Osteoblast (primary cell): ENCODE measurements around the gene TASL. TPM values are rescaled to one million over a fixed set of nuclear protein-coding genes. Genes with fewer than 3 reads are reported as not detected.
"Not testable (repeated sequence)": the region's sequence is repeated elsewhere in the genome, so short reads cannot be mapped to it uniquely, and the experiment has no call there.

Source experiments
- DNase-seq: peaks from one replicate; pipeline ENCODE4 v3.0.0; 2011; ENCODE audit warnings: low spot score, mixed read lengths; ENCODE audit not compliant: insufficient read length; ENCODE audit errors: missing footprints
- H2AFZ ChIP-seq: 2 replicates; pipeline ENCODE4 v1.6.0; 2011; ENCODE audit warnings: mild to moderate bottlenecking, low read length
- H3K27ac ChIP-seq: 2 replicates; pipeline ENCODE4 v1.5.1; 2011; ENCODE audit warnings: mild to moderate bottlenecking, low read depth, low read length, moderate library complexity
- H3K27me3 ChIP-seq: 2 replicates; pipeline ENCODE4 v1.6.0; 2012; ENCODE audit warnings: mild to moderate bottlenecking, control low read depth, inconsistent platforms, low read length, moderate library complexity; ENCODE audit not compliant: insufficient read depth
- H3K36me3 ChIP-seq: 2 replicates; pipeline ENCODE4 v1.5.1; 2011; ENCODE audit warnings: mild to moderate bottlenecking, low read length, control low read depth, moderate library complexity; ENCODE audit not compliant: insufficient read depth
- H3K4me1 ChIP-seq: 2 replicates; pipeline ENCODE4 v1.5.1; 2011; ENCODE audit warnings: mild to moderate bottlenecking, low read length, control low read depth, moderate library complexity; ENCODE audit not compliant: insufficient read depth
- H3K4me2 ChIP-seq: 2 replicates; pipeline ENCODE4 v1.6.0; 2011; ENCODE audit warnings: mild to moderate bottlenecking, low read length; ENCODE audit not compliant: insufficient read depth
- H3K4me3 ChIP-seq: fragments of 200-600 bp; sonication (generic); 3 replicates; pipeline ENCODE4 v1.5.1; 2012; ENCODE audit warnings: mild to moderate bottlenecking, low read length, inconsistent platforms; ENCODE audit not compliant: insufficient read depth
- H3K79me2 ChIP-seq: 2 replicates; pipeline ENCODE4 v1.6.0; 2012; ENCODE audit warnings: mild to moderate bottlenecking, low read length, control low read depth, inconsistent platforms; ENCODE audit not compliant: insufficient read depth
- H3K9me3 ChIP-seq: 2 replicates; pipeline ENCODE4 v1.5.1; 2011; ENCODE audit warnings: low read depth, low read length, control low read depth
- H4K20me1 ChIP-seq: 2 replicates; pipeline ENCODE4 v1.6.0; 2012; ENCODE audit warnings: mild to moderate bottlenecking, low read length, control low read depth; ENCODE audit not compliant: insufficient read depth
- total RNA-seq: library from RNA; depleted of rRNA; stranded (reverse); fragments of >200 nt; gene quantifications from 2 replicates; pipeline ENCODE4 v1.2.3, GENCODE V29; 2012
- TF ChIP-seq, protein P1 (sequence below): IDR thresholded peaks from 2 replicates; pipeline ENCODE4 v1.5.1; 2011; ENCODE audit warnings: mild to moderate bottlenecking, low read depth, low read length, moderate library complexity; ENCODE audit errors: extremely low read depth

TASL gene
- total RNA-seq, 1 donor: not detected

DNA sequence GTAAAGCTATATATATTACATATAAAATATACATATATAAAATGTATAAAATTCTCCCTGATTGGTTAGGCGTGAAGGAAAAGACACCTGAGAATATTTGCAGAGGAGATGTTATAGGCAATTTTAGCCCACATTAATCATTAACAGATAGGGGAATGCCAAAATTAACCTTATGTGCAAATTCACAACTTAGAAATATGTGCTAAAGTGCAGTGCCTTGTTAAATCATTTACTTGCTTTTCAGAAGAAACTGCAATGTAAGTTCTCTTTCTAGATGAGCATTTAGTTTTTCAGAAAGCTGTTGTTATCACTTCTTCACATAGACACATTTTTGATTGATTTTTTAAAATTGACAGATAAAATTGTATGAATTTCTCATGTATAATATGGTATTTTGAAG, 5.6 kb downstream of the TASL start:
- Histone ChIP-seq H3K4me3 (no peak overlapping the region), H3K27me3 (no peaks in the 10 kb centered on the region), H4K20me1 (no peaks in the 10 kb centered on the region), H3K4me1 (no peaks in the 10 kb centered on the region), H3K79me2 (no peaks in the 10 kb centered on the region), H3K9me3 (no peaks in the 10 kb centered on the region), H3K4me2 (no peak overlapping the region), H3K36me3 (no peaks in the 10 kb centered on the region), H2AFZ (no peak overlapping the region), H3K27ac (no peak overlapping the region)
- DNase-seq: no peak
- TF ChIP-seq, protein P1, sequence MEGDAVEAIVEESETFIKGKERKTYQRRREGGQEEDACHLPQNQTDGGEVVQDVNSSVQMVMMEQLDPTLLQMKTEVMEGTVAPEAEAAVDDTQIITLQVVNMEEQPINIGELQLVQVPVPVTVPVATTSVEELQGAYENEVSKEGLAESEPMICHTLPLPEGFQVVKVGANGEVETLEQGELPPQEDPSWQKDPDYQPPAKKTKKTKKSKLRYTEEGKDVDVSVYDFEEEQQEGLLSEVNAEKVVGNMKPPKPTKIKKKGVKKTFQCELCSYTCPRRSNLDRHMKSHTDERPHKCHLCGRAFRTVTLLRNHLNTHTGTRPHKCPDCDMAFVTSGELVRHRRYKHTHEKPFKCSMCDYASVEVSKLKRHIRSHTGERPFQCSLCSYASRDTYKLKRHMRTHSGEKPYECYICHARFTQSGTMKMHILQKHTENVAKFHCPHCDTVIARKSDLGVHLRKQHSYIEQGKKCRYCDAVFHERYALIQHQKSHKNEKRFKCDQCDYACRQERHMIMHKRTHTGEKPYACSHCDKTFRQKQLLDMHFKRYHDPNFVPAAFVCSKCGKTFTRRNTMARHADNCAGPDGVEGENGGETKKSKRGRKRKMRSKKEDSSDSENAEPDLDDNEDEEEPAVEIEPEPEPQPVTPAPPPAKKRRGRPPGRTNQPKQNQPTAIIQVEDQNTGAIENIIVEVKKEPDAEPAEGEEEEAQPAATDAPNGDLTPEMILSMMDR: no peak

DNA sequence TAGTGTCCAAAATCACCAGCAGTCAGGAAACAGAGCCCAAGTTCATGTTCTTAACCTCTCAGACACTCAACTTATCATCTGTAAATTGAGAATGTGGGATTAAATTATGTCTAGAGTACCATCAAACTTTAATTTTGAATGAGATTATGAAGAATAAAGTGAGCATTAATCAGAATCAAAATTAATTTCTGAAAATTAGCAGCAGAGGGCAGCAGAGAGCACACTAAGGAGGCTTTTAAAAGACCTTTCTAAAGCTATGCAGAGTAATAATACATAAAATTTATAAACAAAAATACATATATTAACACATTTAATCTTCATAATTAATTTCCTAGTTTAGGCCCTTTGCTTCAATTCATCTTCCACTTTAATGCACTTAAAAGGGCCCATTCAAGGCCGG, 7.1 kb downstream of the TASL start:
- Histone ChIP-seq H2AFZ (no peak overlapping the region), H3K27me3 (no peaks in the 10 kb centered on the region), H4K20me1 (no peaks in the 10 kb centered on the region), H3K36me3 (no peaks in the 10 kb centered on the region), H3K4me2 (no peak overlapping the region), H3K79me2 (no peaks in the 10 kb centered on the region), H3K4me1 (no peaks in the 10 kb centered on the region), H3K27ac (no peak overlapping the region), H3K4me3 (no peak overlapping the region), H3K9me3 (no peaks in the 10 kb centered on the region)
- TF ChIP-seq, protein P1: peak; percentile 53
- no peak for DNase-seq

DNA sequence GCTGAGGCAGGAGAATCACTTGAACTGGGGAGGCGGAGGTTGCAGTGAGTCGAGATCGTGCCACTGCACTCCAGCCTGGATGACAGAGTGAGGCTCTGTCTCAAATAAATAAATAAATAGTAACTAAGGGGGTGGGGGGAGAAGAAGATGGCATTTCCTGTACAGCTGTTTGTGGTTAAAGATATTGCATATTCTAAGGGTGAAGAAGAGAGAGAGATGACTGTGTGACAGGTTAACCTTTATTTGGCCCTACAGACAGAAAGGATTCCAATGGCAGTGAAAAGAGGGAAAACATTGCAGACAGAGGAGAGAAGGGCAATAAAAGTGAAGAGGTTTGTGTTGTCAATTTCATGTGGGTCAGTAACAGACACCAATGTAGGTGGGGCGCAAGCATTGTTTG, 9.4 kb downstream of the TASL start:
- no peak overlapping the region for H3K4me3 ChIP-seq
- no peaks in the 10 kb centered on the region for H4K20me1 ChIP-seq
- H3K4me1 ChIP-seq: no peaks in the 10 kb centered on the region
- H3K4me2 ChIP-seq: no peak overlapping the region
- H3K27ac ChIP-seq: no peak overlapping the region
- no peaks in the 10 kb centered on the region for H3K27me3 ChIP-seq
- no peaks in the 10 kb centered on the region for H3K79me2 ChIP-seq
- no peaks in the 10 kb centered on the region for H3K9me3 ChIP-seq
- DNase-seq: no peak
- TF ChIP-seq, protein P1: no peak
- no peaks in the 10 kb centered on the region for H3K36me3 ChIP-seq
- H2AFZ ChIP-seq: no peak overlapping the region

DNA sequence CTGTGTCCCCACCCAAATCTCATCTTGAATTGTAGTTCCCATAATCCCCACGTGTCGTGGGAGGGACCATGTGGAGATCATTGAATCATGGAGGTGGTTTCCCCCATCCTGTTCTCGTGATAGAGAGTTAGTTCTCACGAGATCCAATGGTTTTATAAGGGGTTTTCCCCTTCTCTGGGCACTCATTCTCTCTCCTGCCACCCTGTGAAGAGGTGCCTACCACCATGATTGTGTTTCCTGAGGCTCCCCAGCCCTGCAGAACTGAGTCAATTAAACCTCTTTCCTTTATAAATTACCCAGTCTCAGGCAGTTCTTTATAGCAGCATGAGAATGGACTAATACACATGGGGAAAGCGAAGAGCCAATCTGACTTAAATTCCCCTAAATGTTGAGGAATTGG, 14.5 kb downstream of the TASL start:
- H2AFZ ChIP-seq, H3K79me2 ChIP-seq, H3K4me1 ChIP-seq, H4K20me1 ChIP-seq, H3K27ac ChIP-seq, H3K4me3 ChIP-seq, DNase-seq, H3K27me3 ChIP-seq, H3K9me3 ChIP-seq, H3K4me2 ChIP-seq, H3K36me3 ChIP-seq: not testable (repeated sequence)

DNA sequence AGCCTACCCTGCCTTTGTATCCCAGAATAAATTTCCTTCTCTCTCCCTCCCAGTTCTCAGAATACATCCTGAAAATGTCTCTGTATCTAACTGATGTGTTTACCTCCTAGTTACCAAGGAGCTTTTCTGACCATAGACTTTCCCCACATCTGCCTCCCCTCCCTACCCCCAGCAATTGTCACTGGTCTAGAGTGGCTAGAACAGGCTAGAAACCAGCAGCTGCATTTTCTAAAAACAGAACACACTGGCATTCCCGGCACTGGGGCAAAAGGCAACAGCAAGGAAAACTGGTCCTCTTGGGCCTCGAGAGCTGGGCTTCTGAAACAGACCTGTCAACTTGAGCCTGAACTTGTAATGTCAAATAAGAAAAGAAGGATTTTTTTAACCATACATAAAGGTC, 16.4 kb downstream of the TASL start:
- TF ChIP-seq, protein P1: no peak
- DNase-seq: no peak
- no peak overlapping the region for H2AFZ ChIP-seq
- no peaks in the 10 kb centered on the region for H3K36me3 ChIP-seq
- H3K27me3 ChIP-seq: no peaks in the 10 kb centered on the region
- no peaks in the 10 kb centered on the region for H3K9me3 ChIP-seq
- no peaks in the 10 kb centered on the region for H3K79me2 ChIP-seq
- no peak overlapping the region for H3K4me3 ChIP-seq
- H3K4me2 ChIP-seq: no peak overlapping the region
- no peak overlapping the region for H3K27ac ChIP-seq
- H4K20me1 ChIP-seq: no peaks in the 10 kb centered on the region
- H3K4me1 ChIP-seq: no peaks in the 10 kb centered on the region
